ENCODE measurements around the gene SDHA.
"Not testable (repeated sequence)": the region's sequence is repeated elsewhere in the genome, so short reads cannot be mapped to it uniquely, and the experiment has no call there.

Gene SDHA

DNA sequence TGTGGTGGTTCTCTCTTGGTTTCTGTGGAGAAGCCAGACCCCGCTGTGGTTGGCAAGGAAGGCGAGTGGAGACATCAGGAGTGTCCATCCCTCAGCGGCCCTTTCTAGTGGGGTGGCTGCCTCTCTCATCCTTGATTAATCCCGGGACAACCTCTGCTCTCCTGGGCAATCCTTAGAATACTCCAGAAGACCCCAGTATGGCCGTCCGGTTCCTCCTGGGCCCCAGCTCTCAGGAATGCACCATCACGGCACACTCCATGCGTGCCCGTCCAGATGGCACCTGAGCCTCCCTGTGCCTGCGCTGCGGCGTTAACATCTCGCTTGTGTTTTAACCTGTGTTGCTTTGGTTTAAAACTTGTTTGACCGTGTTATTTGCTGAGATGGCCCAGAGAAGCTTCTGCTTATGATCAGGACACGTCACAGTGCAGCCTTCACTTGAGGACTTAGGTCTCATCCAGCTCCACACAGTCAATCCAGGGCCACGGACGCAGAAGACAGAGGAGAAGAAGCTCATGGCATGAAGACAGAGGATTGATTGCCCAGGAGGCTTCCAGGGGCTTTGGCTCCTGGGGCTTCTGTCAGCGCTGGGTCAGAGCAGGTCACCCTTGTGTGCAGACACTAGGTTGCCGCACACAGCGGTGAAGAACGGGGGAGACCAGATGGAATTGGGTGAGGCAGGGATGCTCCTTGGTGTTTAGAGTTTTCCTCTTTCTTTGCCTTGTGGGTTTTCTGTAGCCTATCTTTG is 82.7 kb downstream of the SDHA start:
- DNase-seq (ENCODE audit: low spot score): not testable (repeated sequence)

DNA sequence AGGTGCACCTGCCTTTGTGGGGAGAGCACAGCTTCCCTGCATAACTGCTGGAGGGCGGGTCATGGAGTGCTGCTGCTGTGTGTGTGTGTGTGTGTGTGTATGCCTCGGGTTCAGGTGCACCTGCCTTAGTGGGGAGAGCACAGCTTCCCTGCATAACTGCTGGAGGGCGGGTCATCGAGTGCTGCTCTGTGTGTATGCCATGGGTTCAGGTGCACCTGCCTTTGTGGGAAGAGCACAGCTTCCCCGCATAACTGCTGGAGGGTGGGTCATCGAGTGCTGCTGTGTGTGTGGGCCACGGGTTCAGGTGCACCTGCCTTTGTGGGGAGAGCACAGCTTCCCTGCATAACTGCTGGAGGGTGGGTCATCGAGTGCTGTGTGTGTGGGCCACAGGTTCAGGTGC is 84.3 kb downstream of the SDHA start:
- not testable (repeated sequence) for DNase-seq (ENCODE audit: low spot score)

DNA sequence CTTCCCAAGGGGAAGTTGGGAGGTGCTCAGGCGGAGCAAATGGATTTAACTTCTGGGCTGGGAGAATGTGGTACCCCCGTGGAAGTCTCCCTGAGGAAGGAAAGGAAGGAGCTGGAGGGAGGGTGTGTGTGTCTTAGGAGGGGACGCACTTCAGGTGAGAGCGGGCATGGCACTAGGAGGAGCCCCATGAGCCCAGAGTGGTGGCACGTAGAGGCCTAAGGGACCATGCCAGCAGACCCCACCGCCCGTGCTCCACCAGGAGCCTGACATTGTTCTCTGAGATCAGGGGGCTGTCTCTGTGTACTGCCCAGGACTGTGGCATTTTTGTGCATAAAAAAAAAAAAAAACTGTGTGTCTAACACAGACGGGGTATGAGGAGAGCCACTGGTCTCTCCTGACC is 84.8 kb downstream of the SDHA start:
- no peak for DNase-seq (ENCODE audit: low spot score)

- DNase-seq (ENCODE audit: low spot score): not testable (repeated sequence)
Observed at GRCh38 chr5:303741-304140, 85.6 kb downstream of the SDHA start.

- DNase-seq (ENCODE audit: low spot score): no peak
Observed at GRCh38 chr5:305050-305449, 86.9 kb downstream of the SDHA start.

- no peak for DNase-seq (ENCODE audit: low spot score)
Observed at GRCh38 chr5:305459-305858, 87.3 kb downstream of the SDHA start.

DNA sequence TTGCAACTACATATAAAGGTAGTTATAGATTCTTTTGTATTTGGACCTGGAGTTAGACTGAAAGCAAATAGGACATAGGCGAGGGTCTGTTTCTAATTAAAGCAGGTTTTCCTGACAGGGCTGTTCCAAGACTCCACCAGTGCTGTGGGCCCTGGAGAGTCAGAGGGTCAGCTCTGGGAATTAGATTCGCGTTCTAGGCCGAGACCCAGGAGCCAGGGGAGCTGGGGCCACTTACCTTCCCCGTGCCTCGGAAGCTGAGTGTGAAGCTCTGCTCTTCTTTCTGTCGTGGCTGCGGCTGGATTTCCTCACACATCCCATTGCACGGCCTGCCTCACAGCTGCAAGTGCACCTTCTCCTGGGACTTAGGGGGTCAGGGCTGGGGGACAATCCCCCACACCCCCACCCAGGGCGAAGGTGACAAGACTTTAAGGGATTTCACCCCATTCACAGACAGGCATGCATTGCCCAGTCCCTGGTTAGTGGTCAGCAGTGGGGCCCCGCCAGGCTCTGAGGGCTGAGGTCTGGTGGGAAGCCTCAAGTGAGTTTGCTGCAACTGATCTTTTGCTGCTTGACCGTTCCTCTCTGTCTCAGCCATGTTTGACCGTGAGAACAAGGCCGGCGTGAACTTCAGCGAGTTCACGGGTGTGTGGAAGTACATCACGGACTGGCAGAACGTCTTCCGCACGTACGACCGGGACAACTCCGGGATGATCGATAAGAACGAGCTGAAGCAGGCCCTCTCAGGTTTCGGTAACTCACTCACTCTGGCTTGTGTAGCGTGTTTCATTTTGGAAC is 88.1 kb downstream of the SDHA start:
- no peak for DNase-seq (ENCODE audit: low spot score)

Data from CD4-positive, alpha-beta T cell treated with Interleukin-6 at 100 ng/mL for 8 hours (primary cell).